GM12878 (cell line): ENCODE data around the gene RAB7B.

Source experiments
- ASH2L ChIP-seq: fragments of 300-600, 200-600 bp; sonication (generic); IDR thresholded peaks from 2 replicates; pipeline ENCODE4 v1.6.1; 2017; ENCODE audit warnings: low read depth, mild to moderate bottlenecking, borderline replicate concordance
- CEBPB ChIP-seq, 2 experiments: fragments of 150-350 bp in 1 of 2; IDR thresholded peaks; 2 replicates each; pipeline ENCODE4 v1.6.1; 2012 to 2014; ENCODE audit warnings: low read depth in 2 of 2, low read length in 2 of 2, borderline replicate concordance in 1 of 2, inconsistent platforms in 1 of 2
- CTCF ChIP-seq, 3 experiments: IDR thresholded peaks in 2 of 3; conservative IDR thresholded peaks in 1 of 3; 2 replicates each; pipeline ENCODE4 v1.5.1; 2011; ENCODE audit warnings: low read depth in 3 of 3, low read length in 3 of 3, mild to moderate bottlenecking in 3 of 3, control low read depth in 2 of 3, moderate library complexity in 2 of 3, inconsistent platforms in 1 of 3, mixed read lengths in 1 of 3; ENCODE audit not compliant: control insufficient read depth in 2 of 3, insufficient read depth in 1 of 3; ENCODE audit errors: extremely low read depth in 1 of 3
- E4F1 ChIP-seq: fragments of 450-650 bp; IDR thresholded peaks from 2 replicates; pipeline ENCODE4 v1.6.1; 2018; ENCODE audit warnings: borderline replicate concordance, mild to moderate bottlenecking; ENCODE audit not compliant: partially characterized antibody
- ESRRA ChIP-seq: IDR thresholded peaks from 2 replicates; pipeline ENCODE4 v1.6.1; 2012; ENCODE audit warnings: mild to moderate bottlenecking, low read length, improper control_type of control experiment
- ZSCAN29 ChIP-seq: fragments of 450-650 bp; IDR thresholded peaks from 2 replicates; pipeline ENCODE4 v1.6.1; 2017; ENCODE audit warnings: mild to moderate bottlenecking, moderate library complexity

GRCh38 chr1:206049919-206050600 lies 46.9 kb upstream of the RAB7B start:
- no peak for TF ChIP-seq CTCF (IDR thresholded peaks at IDR 0.05 in 2 of 3, conservative IDR thresholded peaks at IDR 0.05 in 1 of 3; ENCODE audit: control insufficient read depth in 2 of 3, extremely low read depth in 1 of 3, insufficient read depth in 1 of 3, low read depth in 3 of 3, low read length in 3 of 3)
- TF ChIP-seq ESRRA = no peak
- no peak for TF ChIP-seq CEBPB (IDR thresholded peaks at IDR 0.05; ENCODE audit: borderline replicate concordance in 1 of 2, low read depth in 2 of 2, low read length in 2 of 2)
- TF ChIP-seq ZSCAN29 = no peak
- TF ChIP-seq E4F1 = no peak
- TF ChIP-seq ASH2L = no peak
